K562 (cell line): ENCODE data around the gene RNH1.

Experiments
- FOXO4 ChIP-seq: fragments of 450-650 bp; formaldehyde crosslinking; IDR thresholded peaks from 2 replicates; pipeline ENCODE4 v1.4.0; 2020; ENCODE audit warnings: mild to moderate bottlenecking, moderate library complexity
- GTF2F1 ChIP-seq: IDR thresholded peaks from 2 replicates; pipeline ENCODE4 v1.6.1; 2011; ENCODE audit warnings: low read depth, low read length, improper control_type of control experiment
- TGIF2 ChIP-seq: sonication (generic); formaldehyde crosslinking; IDR thresholded peaks from 2 replicates; pipeline ENCODE4 v1.8.1; 2022; ENCODE audit warnings: mild to moderate bottlenecking, missing genetic modification reagents, moderate library complexity
- ZNF253 ChIP-seq: fragments of 250-450 bp; sonication (Bioruptor Pico); conservative IDR thresholded peaks from 2 replicates; pipeline ENCODE4 v1.6.1; 2021; ENCODE audit warnings: mild to moderate bottlenecking

GRCh38 chr11:471468-472145 lies 35.4 kb downstream of the RNH1 start:
- TF ChIP-seq FOXO4 (CRISPR knock-in tag) (no peak), GTF2F1 (no peak), TGIF2 (no peak), ZNF253 (no peak)
